Gastroesophageal sphincter (tissue), 3 donors: Measurements from ENCODE around the gene IL3.

ENCODE experiments used
- CTCF ChIP-seq, 4 experiments: fragments of 200-600 bp in 2 of 4; fragments of 450-650 bp in 2 of 4; sonication (generic) in 1 of 4; IDR thresholded peaks; one replicate each; pipeline ENCODE4 v1.5.1; 2017 to 2019; ENCODE audit warnings: antibody characterized with exemption in 4 of 4, mild to moderate bottlenecking in 2 of 4, moderate library complexity in 2 of 4
- EP300 ChIP-seq: sonication (generic); formaldehyde crosslinking; IDR thresholded peaks from one replicate; pipeline ENCODE4 v1.6.1; 2017; ENCODE audit warnings: antibody characterized with exemption, mild to moderate bottlenecking

DNA sequence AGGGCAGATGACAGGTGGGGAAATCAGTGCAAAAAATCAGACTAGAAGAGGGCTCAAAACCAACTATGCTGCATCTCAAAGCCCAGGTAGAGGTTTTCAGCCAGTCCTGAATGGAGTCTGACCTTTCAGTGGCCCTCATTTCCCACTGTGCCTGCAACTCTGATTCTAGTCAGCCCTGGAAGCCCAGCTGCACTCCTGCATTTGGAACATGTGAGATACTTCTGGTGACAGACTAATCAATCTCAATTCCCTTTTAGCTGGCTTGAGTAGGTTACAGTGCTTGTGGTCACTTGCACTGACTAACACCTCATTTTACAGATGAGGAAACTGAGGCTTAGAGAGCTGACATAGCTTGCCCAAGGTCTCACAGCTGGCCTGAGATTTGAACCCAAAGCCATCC lies 41.1 kb upstream of the IL3 start:
- TF ChIP-seq EP300, result no peak
- no peak for TF ChIP-seq CTCF (IDR thresholded peaks at IDR 0.05)
